GM12873 (cell line): ENCODE results near the gene MADCAM1.

Experiments used
- TF ChIP-seq, protein P1 (sequence below): IDR thresholded peaks from 2 replicates; pipeline ENCODE4 v1.5.1; 2012; ENCODE audit warnings: low read depth, mild to moderate bottlenecking, moderate library complexity, low read length, control low read depth; ENCODE audit not compliant: insufficient read depth; ENCODE audit errors: missing control alignments

The MADCAM1 gene

DNA sequence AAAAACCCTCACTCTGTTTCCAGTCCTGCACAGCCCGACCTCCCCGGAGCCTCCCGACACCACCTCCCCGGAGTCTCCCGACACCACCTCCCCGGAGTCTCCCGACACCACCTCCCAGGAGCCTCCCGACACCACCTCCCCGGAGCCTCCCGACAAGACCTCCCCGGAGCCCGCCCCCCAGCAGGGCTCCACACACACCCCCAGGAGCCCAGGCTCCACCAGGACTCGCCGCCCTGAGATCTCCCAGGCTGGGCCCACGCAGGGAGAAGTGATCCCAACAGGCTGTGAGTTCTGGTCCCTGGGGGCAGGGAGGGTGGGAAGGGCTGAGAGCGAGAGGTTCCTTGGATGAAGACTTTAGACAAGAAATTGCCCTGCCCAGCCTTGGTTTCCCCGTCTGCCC is 5.4 kb downstream of the MADCAM1 start:
- TF ChIP-seq, protein P1, sequence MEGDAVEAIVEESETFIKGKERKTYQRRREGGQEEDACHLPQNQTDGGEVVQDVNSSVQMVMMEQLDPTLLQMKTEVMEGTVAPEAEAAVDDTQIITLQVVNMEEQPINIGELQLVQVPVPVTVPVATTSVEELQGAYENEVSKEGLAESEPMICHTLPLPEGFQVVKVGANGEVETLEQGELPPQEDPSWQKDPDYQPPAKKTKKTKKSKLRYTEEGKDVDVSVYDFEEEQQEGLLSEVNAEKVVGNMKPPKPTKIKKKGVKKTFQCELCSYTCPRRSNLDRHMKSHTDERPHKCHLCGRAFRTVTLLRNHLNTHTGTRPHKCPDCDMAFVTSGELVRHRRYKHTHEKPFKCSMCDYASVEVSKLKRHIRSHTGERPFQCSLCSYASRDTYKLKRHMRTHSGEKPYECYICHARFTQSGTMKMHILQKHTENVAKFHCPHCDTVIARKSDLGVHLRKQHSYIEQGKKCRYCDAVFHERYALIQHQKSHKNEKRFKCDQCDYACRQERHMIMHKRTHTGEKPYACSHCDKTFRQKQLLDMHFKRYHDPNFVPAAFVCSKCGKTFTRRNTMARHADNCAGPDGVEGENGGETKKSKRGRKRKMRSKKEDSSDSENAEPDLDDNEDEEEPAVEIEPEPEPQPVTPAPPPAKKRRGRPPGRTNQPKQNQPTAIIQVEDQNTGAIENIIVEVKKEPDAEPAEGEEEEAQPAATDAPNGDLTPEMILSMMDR = no peak

DNA sequence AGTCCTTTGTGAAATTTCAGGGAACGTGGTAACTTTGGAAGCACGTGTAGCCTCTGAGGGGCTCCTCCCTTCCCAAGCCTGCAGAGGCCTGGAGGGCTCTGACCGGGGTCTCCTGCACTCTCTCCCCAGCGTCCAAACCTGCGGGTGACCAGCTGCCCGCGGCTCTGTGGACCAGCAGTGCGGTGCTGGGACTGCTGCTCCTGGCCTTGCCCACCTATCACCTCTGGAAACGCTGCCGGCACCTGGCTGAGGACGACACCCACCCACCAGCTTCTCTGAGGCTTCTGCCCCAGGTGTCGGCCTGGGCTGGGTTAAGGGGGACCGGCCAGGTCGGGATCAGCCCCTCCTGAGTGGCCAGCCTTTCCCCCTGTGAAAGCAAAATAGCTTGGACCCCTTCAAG is 8.3 kb downstream of the MADCAM1 start:
- TF ChIP-seq, protein P1 = no peak

DNA sequence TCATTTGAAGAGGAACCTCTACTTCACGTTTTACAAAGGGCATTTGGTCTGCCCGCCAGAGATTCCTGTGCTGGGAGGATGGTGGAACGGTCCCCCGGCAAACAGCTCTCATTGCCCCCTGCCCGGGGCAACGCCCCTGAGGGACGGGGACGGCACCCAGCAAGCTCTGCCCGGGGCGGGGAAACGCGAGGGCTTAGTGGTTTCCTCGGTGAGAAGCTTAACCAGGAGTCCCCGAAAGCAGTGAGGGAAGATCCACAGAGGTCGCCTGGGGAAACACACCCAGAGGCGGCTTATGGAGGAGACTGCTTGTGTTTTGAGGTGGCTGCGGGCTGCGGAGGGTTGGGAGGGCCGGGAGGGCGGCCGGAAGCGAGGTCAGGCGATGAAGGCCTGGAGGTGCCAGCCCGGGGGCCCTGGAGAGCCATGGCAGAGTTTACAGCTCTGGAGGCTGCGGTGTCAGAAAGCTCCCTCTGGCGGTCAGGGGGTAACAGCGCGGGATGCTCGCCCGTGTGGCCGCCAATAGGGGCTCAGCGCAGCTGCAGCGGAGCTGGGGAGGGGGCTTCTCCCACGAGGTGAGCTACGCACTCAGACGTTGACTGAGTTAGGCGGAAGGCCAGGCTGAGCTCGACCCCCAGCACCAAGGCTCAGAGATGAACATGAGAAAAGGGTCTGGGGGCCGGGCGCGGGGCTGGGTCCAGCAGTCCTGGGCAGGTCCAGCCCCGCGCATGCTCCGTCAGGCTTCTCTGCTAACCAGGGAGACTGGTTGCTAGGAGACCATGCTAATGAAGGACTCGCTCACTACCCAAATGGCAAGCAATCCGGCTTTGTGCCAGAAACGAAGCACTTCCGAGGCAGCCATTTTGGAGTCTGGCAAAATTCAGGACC is 10.4 kb downstream of the MADCAM1 start:
- TF ChIP-seq, protein P1 = peak; percentile 98

DNA sequence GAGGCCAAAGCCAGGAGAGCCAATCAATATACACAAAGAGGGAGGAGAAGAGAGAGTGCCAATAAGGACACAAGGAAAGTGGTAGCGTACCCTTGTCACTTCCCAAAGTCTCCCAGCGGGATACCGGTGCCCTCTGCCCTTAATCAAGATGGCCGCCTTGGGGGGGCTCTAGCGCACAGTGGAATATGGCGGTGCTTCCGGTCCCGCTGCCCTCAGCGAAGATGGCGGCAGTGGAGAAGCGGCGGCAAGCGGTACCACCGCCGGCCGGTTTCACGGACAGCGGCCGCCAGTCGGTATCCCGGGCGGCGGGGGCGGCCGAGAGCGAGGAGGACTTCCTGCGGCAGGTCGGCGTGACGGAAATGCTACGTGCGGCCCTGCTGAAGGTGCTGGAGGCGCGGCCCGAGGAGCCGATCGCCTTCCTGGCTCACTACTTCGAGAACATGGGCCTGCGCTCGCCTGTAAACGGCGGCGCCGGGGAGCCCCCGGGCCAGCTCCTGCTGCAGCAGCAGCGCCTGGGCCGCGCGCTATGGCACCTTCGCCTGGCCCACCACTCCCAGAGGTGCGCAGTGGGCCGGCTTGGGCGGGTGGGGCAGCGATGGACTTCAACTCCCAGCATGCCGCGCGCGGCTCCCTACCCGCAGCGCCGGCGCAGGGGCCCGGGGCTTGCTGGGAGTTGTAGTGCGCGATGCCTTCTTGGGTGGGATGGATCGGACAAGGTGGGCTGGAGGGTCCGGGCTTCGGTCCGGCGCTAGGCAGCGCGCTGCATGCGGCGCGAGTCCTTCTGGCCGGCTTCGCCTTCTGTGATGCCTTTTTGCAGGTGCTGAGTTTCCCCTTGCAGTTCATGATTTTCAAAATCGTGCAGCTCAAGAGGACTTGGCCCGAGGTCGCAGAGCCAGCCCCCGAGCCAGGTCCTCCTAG is 11.3 kb downstream of the MADCAM1 start, which contains the start of gene TPGS1:
Gene TPGS1, plus strand, starts transcription at position 212 of the 918 bp plus-strand sequence. Its CDS starts 10 bp downstream, at position 222.
- TF ChIP-seq, protein P1 = no peak

DNA sequence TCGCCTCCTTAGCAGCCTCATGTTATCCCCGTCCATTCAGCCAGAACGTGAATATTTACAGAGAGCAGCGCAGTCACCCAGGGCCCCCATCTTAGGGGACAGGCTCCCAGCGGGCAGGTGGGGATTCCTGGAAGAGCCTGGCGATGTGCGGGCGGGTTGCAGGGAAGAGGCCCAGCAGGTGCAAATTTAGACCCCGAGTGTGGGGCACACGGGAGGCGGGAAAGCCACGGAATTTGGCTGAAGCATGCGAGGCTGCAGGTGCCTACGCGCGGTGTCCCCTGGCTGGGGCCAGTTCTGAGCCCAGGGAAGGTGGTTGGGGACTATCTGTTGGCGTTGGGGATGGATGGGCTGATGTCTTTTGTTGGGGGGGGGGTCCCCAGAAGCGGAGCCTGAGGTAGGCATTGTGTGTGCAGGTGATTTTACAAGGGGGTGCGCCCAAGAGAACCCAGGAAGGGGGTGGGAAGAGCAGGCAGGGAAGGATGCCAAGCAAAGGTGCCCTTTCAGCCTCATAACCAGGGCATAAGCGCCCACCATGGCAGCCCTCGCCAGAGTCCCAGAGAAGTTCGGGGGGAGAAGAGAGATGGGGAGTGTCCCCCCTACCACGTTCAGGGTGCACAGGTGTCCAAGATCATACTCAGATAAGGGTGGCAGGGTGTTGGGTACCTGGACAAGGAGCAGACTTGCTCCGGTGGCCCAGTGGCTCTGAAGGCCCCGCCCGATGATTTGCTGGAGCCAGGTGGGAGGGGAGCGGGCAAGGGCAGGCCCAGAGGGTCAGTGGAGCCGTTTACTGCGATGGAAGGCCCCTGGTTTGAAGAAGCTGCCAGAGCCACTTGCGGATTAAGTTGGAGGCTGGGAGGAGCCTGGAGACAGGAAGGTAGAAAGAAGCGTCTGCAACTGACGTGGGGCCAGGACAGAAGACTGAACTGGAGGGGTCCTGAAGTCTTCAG is 12.2 kb downstream of the MADCAM1 start:
- TF ChIP-seq, protein P1 = no peak

DNA sequence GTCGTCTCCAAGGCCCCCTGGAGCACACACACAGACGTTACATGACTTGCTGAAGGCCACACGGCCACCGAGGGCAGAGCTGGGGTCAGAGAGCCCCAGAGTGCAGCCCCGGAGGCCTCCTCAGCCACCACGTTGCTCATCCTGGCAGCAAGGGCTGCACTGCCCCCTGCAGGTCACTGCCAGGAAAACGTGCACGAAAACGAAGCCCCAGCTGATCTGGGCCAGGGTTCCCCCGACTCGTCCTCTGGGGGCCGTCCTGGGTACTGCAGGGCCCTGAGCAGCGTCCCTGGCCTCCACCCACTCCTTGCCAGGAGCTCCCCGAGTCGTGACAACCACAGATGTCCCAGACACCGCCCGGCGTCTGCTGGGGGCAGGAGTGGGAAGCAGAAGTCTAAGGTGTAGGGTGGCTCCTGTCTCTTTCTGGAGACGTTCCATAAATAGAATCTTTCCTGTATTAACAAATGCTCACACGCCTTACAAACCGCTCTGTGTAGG is 14.4 kb downstream of the MADCAM1 start:
- TF ChIP-seq, protein P1 = peak; percentile 100
